Natural killer cell (primary cell): Measurements from ENCODE around the gene TICRR. TPM values are rescaled to one million over a fixed set of nuclear protein-coding genes. Genes with fewer than 3 reads are reported as not detected.

Experiments used
- ATAC-seq, 3 donors: fragments of 150-1000 bp in 2 of 3; fragments of 200-7000 bp in 1 of 3; cut with Tn5 transposase; 1 replicate in 1 of 3; 2 replicates in 2 of 3; pipeline ENCODE4 v1.10.0; 2021; ENCODE audit warnings: mild to moderate bottlenecking in 2 of 3, moderate library complexity in 2 of 3
- DNase-seq, 2 donors: peaks; one replicate each; pipeline versions ENCODE4 v3.0.0 to v3.0.0-alpha.2; 2013 to 2021; ENCODE audit warnings: mixed read lengths in 1 of 2
- H3K27ac ChIP-seq: one replicate; pipeline ENCODE4 v1.5.1; 2013; ENCODE audit warnings: mild to moderate bottlenecking, low read length
- H3K27me3 ChIP-seq: one replicate; pipeline ENCODE4 v1.6.1; 2013; ENCODE audit warnings: low read length; ENCODE audit not compliant: control insufficient read depth, insufficient read depth
- H3K36me3 ChIP-seq: one replicate; pipeline ENCODE4 v1.6.1; 2013; ENCODE audit warnings: low read length; ENCODE audit not compliant: control insufficient read depth, insufficient read depth
- H3K4me1 ChIP-seq: one replicate; pipeline ENCODE4 v1.6.1; 2013; ENCODE audit warnings: low read length; ENCODE audit not compliant: control insufficient read depth, insufficient read depth
- H3K4me3 ChIP-seq: one replicate; pipeline ENCODE4 v1.5.1; 2013; ENCODE audit warnings: low read length
- H3K9me3 ChIP-seq: one replicate; pipeline ENCODE4 v1.6.1; 2013; ENCODE audit warnings: low read length; ENCODE audit not compliant: control insufficient read depth, insufficient read depth
- H3K27ac Mint-ChIP-seq, 2 donors: one replicate each; pipeline ENCODE4 v1.8.0; 2022; ENCODE audit warnings: mild to moderate bottlenecking in 2 of 2, mixed read lengths in 2 of 2, moderate library complexity in 1 of 2
- H3K27me3 Mint-ChIP-seq, 2 donors: one replicate each; pipeline ENCODE4 v1.8.0; 2022; ENCODE audit warnings: low read depth in 2 of 2, mixed read lengths in 2 of 2
- H3K36me3 Mint-ChIP-seq: one replicate; pipeline ENCODE4 v1.8.0; 2022; ENCODE audit warnings: mixed read lengths
- H3K4me1 Mint-ChIP-seq, 2 donors: one replicate each; pipeline ENCODE4 v1.8.0; 2022; ENCODE audit warnings: mixed read lengths in 2 of 2
- H3K4me3 Mint-ChIP-seq: one replicate; pipeline ENCODE4 v1.8.0; 2022; ENCODE audit warnings: mild to moderate bottlenecking, moderate library complexity, mixed read lengths
- H3K9me3 Mint-ChIP-seq, 2 donors: one replicate each; pipeline ENCODE4 v1.8.0; 2022; ENCODE audit warnings: mixed read lengths in 2 of 2
- WGBS: methylation state at CpG from one replicate; pipeline ENCODE4 v1.1.7; 2013; ENCODE audit warnings: missing lambda C conversion rate; ENCODE audit not compliant: insufficient coverage; 5-methylcytosine and 5-hydroxymethylcytosine counted together
- intact Hi-C: fragments of 100-400 bp; cut with micrococcal nuclease; formaldehyde crosslinking; loops from one replicate; pipeline ENCODE4 v1.14.2; 2022
- total RNA-seq, 4 donors: library from RNA; stranded (reverse); fragments of 120-200 nt in 1 of 4; gene quantifications; one replicate each; pipeline versions ENCODE4 v1.2.3 to v1.2.4, GENCODE V29; 2013 to 2022
- TF ChIP-seq, protein P1 (sequence below): fragments of 200-600 bp; IDR thresholded peaks from one replicate; pipeline ENCODE4 v1.8.0; 2022; ENCODE audit warnings: antibody characterized with exemption

The TICRR gene
- total RNA-seq, 3 donors from 2014 or later (not counting 1 experiment from before 2014, with no cell fraction given): 0.13 to 0.59 (median 0.14) TPM

DNA sequence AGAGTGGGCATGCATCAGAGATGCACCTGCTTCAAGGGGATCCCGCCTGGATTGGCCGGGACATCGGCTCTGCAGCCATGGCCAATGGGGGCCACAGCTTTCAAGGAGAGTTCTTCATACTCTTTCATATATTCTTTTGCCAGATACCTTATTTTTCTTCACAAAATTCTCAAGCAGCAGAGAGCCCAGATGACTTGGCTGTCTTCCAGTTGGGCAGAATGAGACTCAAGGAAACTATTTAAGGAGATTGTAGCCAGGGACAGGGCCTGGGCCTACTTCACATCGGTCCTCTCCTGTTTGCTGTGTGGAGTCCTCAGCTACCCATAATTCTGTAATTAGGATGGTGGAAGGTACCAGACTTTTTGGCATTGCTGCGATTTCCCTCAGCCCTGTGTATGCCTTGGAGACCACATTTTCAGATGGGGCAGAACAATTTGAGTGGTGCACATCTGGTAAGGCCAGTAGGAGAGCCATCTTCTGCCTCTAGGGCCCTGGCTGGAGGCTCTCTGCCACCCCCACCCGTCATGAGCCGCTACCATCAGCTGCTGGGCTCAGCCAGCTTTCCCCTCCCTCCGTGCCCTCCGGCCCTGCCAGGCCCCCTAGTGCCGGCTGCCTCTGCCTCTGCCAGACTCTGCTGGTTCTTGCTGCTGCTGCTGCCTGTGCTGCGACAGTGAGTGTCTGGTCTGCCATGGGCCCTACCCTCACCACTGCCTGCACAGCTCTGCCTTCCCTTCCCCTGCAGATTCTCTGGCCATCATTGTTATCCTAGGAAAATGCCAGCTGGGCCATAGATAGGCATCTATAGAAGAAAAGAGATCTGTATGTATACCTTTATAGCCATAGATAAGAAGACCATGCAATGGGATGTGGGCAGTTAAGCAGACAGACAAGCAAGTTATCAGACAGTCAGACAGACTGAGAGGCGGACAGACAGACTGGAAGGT lies 97.2 kb downstream of the TICRR start:
- Histone ChIP-seq H3K36me3 (no peaks in the 10 kb centered on the region), H3K27ac (no peak overlapping the region), H3K9me3 (no peaks in the 10 kb centered on the region), H3K4me3 (no peak overlapping the region), H3K27me3 (no peaks in the 10 kb centered on the region), H3K4me1 (peaks cover 4% of the 10 kb centered on the region)
- Mint-ChIP-seq H3K27ac (no peak overlapping the region), H3K4me1 (no peaks in the 10 kb centered on the region), H3K36me3 (no peaks in the 10 kb centered on the region), H3K4me3 (no peak overlapping the region), H3K27me3 (no peaks in the 10 kb centered on the region), H3K9me3 (no peaks in the 10 kb centered on the region)
- intact Hi-C loops: no loop called here
- DNase-seq (no peak), ATAC-seq (no peak)
- TF ChIP-seq, protein P1, sequence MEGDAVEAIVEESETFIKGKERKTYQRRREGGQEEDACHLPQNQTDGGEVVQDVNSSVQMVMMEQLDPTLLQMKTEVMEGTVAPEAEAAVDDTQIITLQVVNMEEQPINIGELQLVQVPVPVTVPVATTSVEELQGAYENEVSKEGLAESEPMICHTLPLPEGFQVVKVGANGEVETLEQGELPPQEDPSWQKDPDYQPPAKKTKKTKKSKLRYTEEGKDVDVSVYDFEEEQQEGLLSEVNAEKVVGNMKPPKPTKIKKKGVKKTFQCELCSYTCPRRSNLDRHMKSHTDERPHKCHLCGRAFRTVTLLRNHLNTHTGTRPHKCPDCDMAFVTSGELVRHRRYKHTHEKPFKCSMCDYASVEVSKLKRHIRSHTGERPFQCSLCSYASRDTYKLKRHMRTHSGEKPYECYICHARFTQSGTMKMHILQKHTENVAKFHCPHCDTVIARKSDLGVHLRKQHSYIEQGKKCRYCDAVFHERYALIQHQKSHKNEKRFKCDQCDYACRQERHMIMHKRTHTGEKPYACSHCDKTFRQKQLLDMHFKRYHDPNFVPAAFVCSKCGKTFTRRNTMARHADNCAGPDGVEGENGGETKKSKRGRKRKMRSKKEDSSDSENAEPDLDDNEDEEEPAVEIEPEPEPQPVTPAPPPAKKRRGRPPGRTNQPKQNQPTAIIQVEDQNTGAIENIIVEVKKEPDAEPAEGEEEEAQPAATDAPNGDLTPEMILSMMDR: no peak
- WGBS: 93% methylated on average over 12 of the region's 12 CpGs

- TF ChIP-seq, protein P1: peak; percentile 19
- no peak overlapping the region for H3K4me3 Mint-ChIP-seq
- intact Hi-C loops: no loop called here
- Histone ChIP-seq H3K9me3 (no peaks in the 10 kb centered on the region), H3K4me3 (no peak overlapping the region), H3K27ac (no peak overlapping the region), H3K27me3 (no peaks in the 10 kb centered on the region), H3K36me3 (no peaks in the 10 kb centered on the region), H3K4me1 (peaks cover 4% of the 10 kb centered on the region)
- peak in 1 of 3 donors; percentile 63 for ATAC-seq
- H3K36me3 Mint-ChIP-seq: no peaks in the 10 kb centered on the region
- H3K27me3 Mint-ChIP-seq: no peaks in the 10 kb centered on the region
- DNase-seq: peak in 1 of 2 donors; percentile 20
- no peak overlapping the region for H3K27ac Mint-ChIP-seq
- WGBS: 82% methylated on average over 12 of the region's 12 CpGs
- no peaks in the 10 kb centered on the region for H3K9me3 Mint-ChIP-seq
- H3K4me1 Mint-ChIP-seq: no peaks in the 10 kb centered on the region
Observed at GRCh38 chr15:89673165-89673512, 97.9 kb downstream of the TICRR start.

GRCh38 chr15:89674526-89674925 lies 99.3 kb downstream of the TICRR start:
- Mint-ChIP-seq H3K36me3 (no peaks in the 10 kb centered on the region), H3K4me3 (no peak overlapping the region), H3K9me3 (no peaks in the 10 kb centered on the region), H3K27ac (no peak overlapping the region), H3K27me3 (no peaks in the 10 kb centered on the region), H3K4me1 (no peaks in the 10 kb centered on the region)
- DNase-seq (no peak), ATAC-seq (no peak)
- intact Hi-C loops: no loop called here
- H3K27ac ChIP-seq: no peak overlapping the region
- H3K27me3 ChIP-seq: no peaks in the 10 kb centered on the region
- peaks cover 4% of the 10 kb centered on the region for H3K4me1 ChIP-seq
- no peaks in the 10 kb centered on the region for H3K9me3 ChIP-seq
- no peaks in the 10 kb centered on the region for H3K36me3 ChIP-seq
- 74% methylated on average over 4 of the region's 4 CpGs for WGBS
- no peak overlapping the region for H3K4me3 ChIP-seq
- TF ChIP-seq, protein P1: no peak
